Endothelial cell of umbilical vein (primary cell): ENCODE data around the gene ZNF70. TPM values are rescaled to one million over a fixed set of nuclear protein-coding genes. Genes with fewer than 3 reads are reported as not detected.

Source experiments
- BruUV-seq: library from RNA; stranded (reverse); fragments of 400-500 nt; replicated peaks from 2 replicates; lab custom pipeline; 2021; lab: Mats Ljungman, UMichigan
- CTCF ChIA-PET: fragments of 300-600, 350-600 bp; sonication (Branson Sonifier 250); formaldehyde crosslinking; loops from one replicate; lab custom pipeline; 2021; ENCODE audit warnings: antibody characterized with exemption, inconsistent platforms; lab: Charles Lee
- POLR2A ChIA-PET: fragments of 300-600, 350-600 bp; sonication (Branson Sonifier 250); formaldehyde crosslinking; loops from one replicate; lab custom pipeline; 2021; ENCODE audit warnings: antibody characterized with exemption, inconsistent platforms; lab: Charles Lee
- DNase-seq: peaks from one replicate; pipeline ENCODE4 v3.0.0-alpha.2; 2011; ENCODE audit warnings: low read depth, low spot score
- FAIRE-seq: peaks from 2 replicates; lab custom pipeline; 2011; peaks lifted over from hg19 to GRCh38; lab: Jason Lieb, UNC
- H2AFZ ChIP-seq: 2 replicates; pipeline ENCODE4 v1.6.0; 2012; ENCODE audit warnings: low read depth, low read length, control low read depth, inconsistent platforms
- H3K27ac ChIP-seq: 2 replicates; pipeline ENCODE4 v1.5.1; 2011; ENCODE audit warnings: low read depth, mild to moderate bottlenecking, control low read depth, low read length, moderate library complexity; ENCODE audit not compliant: insufficient read depth
- H3K27me3 ChIP-seq, 2 experiments: 2 replicates each; pipeline versions ENCODE4 v1.6.0 to v1.6.1; 2011; ENCODE audit warnings: low read length in 2 of 2, mixed read lengths in 1 of 2; ENCODE audit not compliant: control insufficient read depth in 2 of 2, insufficient read depth in 2 of 2
- H3K36me3 ChIP-seq, 2 experiments: 2 replicates in 1 of 2; 3 replicates in 1 of 2; pipeline ENCODE4 v1.5.1; 2011; ENCODE audit warnings: low read length in 2 of 2, mild to moderate bottlenecking in 1 of 2, moderate library complexity in 1 of 2; ENCODE audit not compliant: control insufficient read depth in 2 of 2, insufficient read depth in 2 of 2; ENCODE audit errors: extremely low read depth in 1 of 2
- H3K4me1 ChIP-seq: 3 replicates; pipeline ENCODE4 v1.5.1; 2011; ENCODE audit warnings: mild to moderate bottlenecking, low read length; ENCODE audit not compliant: control insufficient read depth, insufficient read depth; ENCODE audit errors: extremely low read depth
- H3K4me2 ChIP-seq: 2 replicates; pipeline ENCODE4 v1.6.1; 2011; ENCODE audit warnings: low read length, control low read depth, mixed read lengths; ENCODE audit not compliant: insufficient read depth
- H3K4me3 ChIP-seq, 3 experiments: fragments of 200-600 bp in 1 of 3; sonication (generic), shearing (Covaris generic) in 1 of 3; replicated peaks in 1 of 3; 2 replicates each; pipeline ENCODE4 v1.5.1; 2011 to 2016; ENCODE audit warnings: control low read depth in 3 of 3, low read length in 3 of 3, mild to moderate bottlenecking in 2 of 3, inconsistent platforms in 1 of 3, low read depth in 1 of 3, moderate library complexity in 1 of 3; ENCODE audit not compliant: insufficient read depth in 1 of 3
- H3K79me2 ChIP-seq: 2 replicates; pipeline ENCODE4 v1.6.0; 2012; ENCODE audit warnings: low read length, inconsistent platforms; ENCODE audit not compliant: control insufficient read depth, insufficient read depth
- H3K9ac ChIP-seq: replicated peaks from 2 replicates; pipeline ENCODE3; 2011; ENCODE audit warnings: low read length, control low read depth; ENCODE audit not compliant: insufficient read depth; ENCODE audit errors: extremely low read depth
- H3K9me1 ChIP-seq: replicated peaks from 3 replicates; pipeline ENCODE4 v1.6.0; 2011; ENCODE audit warnings: mild to moderate bottlenecking, low read length; ENCODE audit not compliant: control insufficient read depth, insufficient read depth; ENCODE audit errors: extremely low read depth
- H3K9me3 ChIP-seq: replicated peaks from 2 replicates; pipeline ENCODE4 v1.5.1; 2012; ENCODE audit warnings: low read length, inconsistent platforms; ENCODE audit not compliant: control insufficient read depth, insufficient read depth
- H4K20me1 ChIP-seq: replicated peaks from 2 replicates; pipeline ENCODE3; 2011; ENCODE audit warnings: mild to moderate bottlenecking, low read length; ENCODE audit not compliant: control insufficient read depth, insufficient read depth; ENCODE audit errors: extremely low read depth
- CTCF ChIP-seq, 2 donors: IDR thresholded peaks; 1 replicate in 1 of 2; 2 replicates in 1 of 2; pipeline ENCODE4 v1.5.1; 2011; ENCODE audit warnings: low read length in 2 of 2, mild to moderate bottlenecking in 2 of 2, moderate library complexity in 2 of 2, control low read depth in 1 of 2, inconsistent platforms in 1 of 2, low read depth in 1 of 2; ENCODE audit not compliant: insufficient read depth in 1 of 2; ENCODE audit errors: extremely low read depth in 1 of 2
- EZH2 ChIP-seq: IDR thresholded peaks from 2 replicates; pipeline ENCODE4 v1.6.1; 2012; ENCODE audit warnings: borderline replicate concordance, low read depth, mild to moderate bottlenecking, moderate library complexity, low read length, inconsistent platforms; ENCODE audit not compliant: severe bottlenecking
- JUN ChIP-seq: IDR thresholded peaks from 2 replicates; pipeline ENCODE4 v1.6.1; 2011; ENCODE audit warnings: borderline replicate concordance, low read depth; ENCODE audit not compliant: insufficient read length, insufficient read depth
- MAX ChIP-seq: IDR thresholded peaks from 2 replicates; pipeline ENCODE4 v1.6.1; 2011; ENCODE audit not compliant: insufficient read depth, insufficient read length
- MYC ChIP-seq: IDR thresholded peaks from one replicate; pipeline ENCODE4 v1.6.1; 2011; ENCODE audit warnings: mild to moderate bottlenecking, low read depth, low read length
- POLR2A ChIP-seq: IDR thresholded peaks from 2 replicates; pipeline ENCODE4 v1.6.1; 2012; ENCODE audit warnings: low read depth, mild to moderate bottlenecking, control low read depth, low read length
- POLR2AphosphoS5 ChIP-seq: IDR thresholded peaks from 2 replicates; pipeline ENCODE4 v1.6.1; 2012; ENCODE audit warnings: low read depth, mild to moderate bottlenecking, control low read depth, low read length, moderate library complexity; ENCODE audit not compliant: insufficient read depth
- dilution Hi-C: fragments of 300-500 bp; cut with MboI; formaldehyde crosslinking; loops from one replicate; pipeline ENCODE4 v1.15.0; 2019; ENCODE audit warnings: low sequenced_read_pairs; ENCODE audit not compliant: extremely low pct_ligation_motif_present
- intact Hi-C: fragments of 100-400 bp; cut with micrococcal nuclease; formaldehyde crosslinking; loops from one replicate; pipeline ENCODE4 v1.10.0; 2022
- polyA plus RNA-seq, 4 experiments: library from polyadenylated mRNA; depleted of rRNA in 3 of 4; stranded (reverse) in 3 of 4; unstranded in 1 of 4; fragments of >200 nt; gene quantifications; 2 replicates each; pipeline versions ENCODE4 v1.2.1 to v1.2.3, GENCODE V29; 2011 to 2012; ENCODE audit warnings: missing spikeins in 1 of 4
- total RNA-seq: library from RNA; stranded (reverse); gene quantifications from 2 replicates; pipeline ENCODE4 v1.2.3, GENCODE V29; 2021

Gene ZNF70
- total and polyA plus RNA-seq, 2 donors (not counting 3 experiments of a cell fraction or from before 2014, with no cell fraction given): 1.9 to 6.2 TPM

- dilution Hi-C loops (no loop called here), intact Hi-C loops (no loop called here)
- H2AFZ ChIP-seq: no peak overlapping the region
- no peak overlapping the region for H3K4me2 ChIP-seq
- H4K20me1 ChIP-seq: no peaks in the 10 kb centered on the region
- H3K9me3 ChIP-seq: no peaks in the 10 kb centered on the region
- no peak overlapping the region for H3K9ac ChIP-seq
- ChIA-PET CTCF (interaction anchor here (0.9 kb wide), 1 partner anchor 11 kb away, joined by 3 read pairs; the partner anchor contains the start of gene MMP11), POLR2A (no interaction called here)
- no peaks in the 10 kb centered on the region for H3K27me3 ChIP-seq
- no peak overlapping the region for H3K4me3 ChIP-seq
- FAIRE-seq (no peak), DNase-seq (no peak)
- no TSS peak for BruUV-seq
- H3K9me1 ChIP-seq: no peaks in the 10 kb centered on the region
- no peaks in the 10 kb centered on the region for H3K36me3 ChIP-seq
- H3K79me2 ChIP-seq: peaks cover 20% of the 10 kb centered on the region
- H3K27ac ChIP-seq: no peak overlapping the region
- peaks cover 13% of the 10 kb centered on the region for H3K4me1 ChIP-seq
- TF ChIP-seq EZH2 (no peak), POLR2A (no peak), POLR2AphosphoS5 (no peak), MAX (no peak), CTCF (IDR thresholded peaks at IDR 0.05; ENCODE audit: extremely low read depth in 1 of 2, insufficient read depth in 1 of 2, low read depth in 1 of 2, low read length in 2 of 2) (no peak), JUN (no peak), MYC (no peak)
Measured at GRCh38 chr22:23784215-23784732, 33.4 kb upstream of the ZNF70 start.
